Tibial nerve (tissue), 4 donors: Measurements from ENCODE around the gene RASA2. TPM values are rescaled to one million over a fixed set of nuclear protein-coding genes. Genes with fewer than 3 reads are reported as not detected.

ENCODE experiments used
- DNase-seq, 2 donors: peaks; one replicate each; pipeline ENCODE4 v3.0.0-alpha.2; 2019; ENCODE audit warnings: low spot score in 2 of 2
- H3K27ac ChIP-seq, 4 donors: fragments of 200-600 bp; sonication (generic) in 3 of 4; one replicate each; pipeline ENCODE4 v1.5.1; 2017 to 2019; ENCODE audit warnings: mild to moderate bottlenecking in 1 of 4
- H3K27me3 ChIP-seq, 2 donors: fragments of 200-600 bp; sonication (generic) in 1 of 2; one replicate each; pipeline versions ENCODE4 v1.5.1 to v1.6.0; 2017 to 2019
- H3K36me3 ChIP-seq, 3 donors: fragments of 200-600 bp; sonication (generic); one replicate each; pipeline ENCODE4 v1.5.1; 2018 to 2019
- H3K4me1 ChIP-seq, 4 donors: fragments of 200-600 bp; sonication (generic) in 3 of 4; one replicate each; pipeline ENCODE4 v1.5.1; 2017 to 2019
- H3K4me3 ChIP-seq, 4 donors: fragments of 200-600 bp; sonication (generic) in 3 of 4; one replicate each; pipeline ENCODE4 v1.5.1; 2017 to 2019; ENCODE audit warnings: mild to moderate bottlenecking in 1 of 4, moderate library complexity in 1 of 4
- H3K9me3 ChIP-seq, 4 donors: fragments of 200-600 bp; sonication (generic) in 3 of 4; one replicate each; pipeline ENCODE4 v1.5.1; 2017 to 2019
- EP300 ChIP-seq, 2 donors: sonication (generic); formaldehyde crosslinking; IDR thresholded peaks; one replicate each; pipeline ENCODE4 v1.6.1; 2017; ENCODE audit warnings: antibody characterized with exemption in 2 of 2, mild to moderate bottlenecking in 1 of 2
- POLR2A ChIP-seq, 2 donors: fragments of 450-650 bp; IDR thresholded peaks; one replicate each; pipeline ENCODE4 v1.6.1; 2017; ENCODE audit warnings: antibody characterized with exemption in 2 of 2, mild to moderate bottlenecking in 2 of 2, moderate library complexity in 2 of 2
- WGBS, 2 donors: methylation state at CpG; one replicate each; pipeline ENCODE4 v1.1.5; 2018; 5-methylcytosine and 5-hydroxymethylcytosine counted together
- total RNA-seq, 4 donors: library from RNA; depleted of rRNA; stranded (reverse); fragments of >200 nt; gene quantifications; one replicate each; pipeline ENCODE4 v1.1.0, GENCODE V29; 2016
- TF ChIP-seq, protein P1 (sequence below), 5 experiments: fragments of 200-600 bp in 3 of 5; fragments of 450-650 bp in 2 of 5; sonication (generic) in 3 of 5; IDR thresholded peaks; one replicate each; pipeline ENCODE4 v1.5.1; 2016 to 2019; ENCODE audit warnings: antibody characterized with exemption in 5 of 5, mild to moderate bottlenecking in 3 of 5, moderate library complexity in 2 of 5

RASA2 gene
- total RNA-seq, 4 donors from 2014 or later, result 19.6 to 46.8 (median 37.2) TPM

DNA sequence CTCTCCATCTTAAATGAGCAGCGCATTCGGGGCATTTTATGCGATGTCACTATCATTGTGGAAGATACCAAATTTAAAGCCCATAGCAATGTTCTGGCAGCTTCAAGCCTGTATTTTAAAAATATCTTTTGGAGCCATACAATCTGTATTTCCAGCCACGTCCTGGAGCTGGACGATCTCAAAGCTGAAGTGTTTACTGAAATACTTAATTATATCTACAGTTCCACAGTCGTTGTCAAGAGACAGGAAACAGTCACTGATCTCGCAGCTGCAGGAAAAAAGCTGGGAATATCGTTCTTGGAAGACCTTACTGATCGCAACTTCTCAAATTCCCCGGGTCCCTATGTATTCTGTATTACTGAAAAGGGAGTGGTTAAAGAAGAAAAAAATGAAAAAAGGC lies 44.4 kb upstream of the RASA2 start:
- H3K27ac ChIP-seq, result peak overlapping the region in 3 of 4 donors; percentile 5 to 66 (median 32)
- WGBS, 2 donors, result 67 to 71% methylated on average over 10 of the region's 10 CpGs
- peaks cover 0 to 67% (median 0%) of the 10 kb centered on the region in 3 donors for H3K36me3 ChIP-seq
- H3K27me3 ChIP-seq, result no peaks in the 10 kb centered on the region
- no peak for TF ChIP-seq POLR2A (IDR thresholded peaks at IDR 0.05)
- TF ChIP-seq, protein P1, sequence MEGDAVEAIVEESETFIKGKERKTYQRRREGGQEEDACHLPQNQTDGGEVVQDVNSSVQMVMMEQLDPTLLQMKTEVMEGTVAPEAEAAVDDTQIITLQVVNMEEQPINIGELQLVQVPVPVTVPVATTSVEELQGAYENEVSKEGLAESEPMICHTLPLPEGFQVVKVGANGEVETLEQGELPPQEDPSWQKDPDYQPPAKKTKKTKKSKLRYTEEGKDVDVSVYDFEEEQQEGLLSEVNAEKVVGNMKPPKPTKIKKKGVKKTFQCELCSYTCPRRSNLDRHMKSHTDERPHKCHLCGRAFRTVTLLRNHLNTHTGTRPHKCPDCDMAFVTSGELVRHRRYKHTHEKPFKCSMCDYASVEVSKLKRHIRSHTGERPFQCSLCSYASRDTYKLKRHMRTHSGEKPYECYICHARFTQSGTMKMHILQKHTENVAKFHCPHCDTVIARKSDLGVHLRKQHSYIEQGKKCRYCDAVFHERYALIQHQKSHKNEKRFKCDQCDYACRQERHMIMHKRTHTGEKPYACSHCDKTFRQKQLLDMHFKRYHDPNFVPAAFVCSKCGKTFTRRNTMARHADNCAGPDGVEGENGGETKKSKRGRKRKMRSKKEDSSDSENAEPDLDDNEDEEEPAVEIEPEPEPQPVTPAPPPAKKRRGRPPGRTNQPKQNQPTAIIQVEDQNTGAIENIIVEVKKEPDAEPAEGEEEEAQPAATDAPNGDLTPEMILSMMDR (IDR thresholded peaks at IDR 0.05), result no peak
- TF ChIP-seq EP300 (IDR thresholded peaks at IDR 0.05), result no peak
- H3K9me3 ChIP-seq, result no peaks in the 10 kb centered on the region
- no peak for DNase-seq
- no peak overlapping the region for H3K4me3 ChIP-seq
- H3K4me1 ChIP-seq, result peaks cover 0 to 38% (median 13%) of the 10 kb centered on the region in 4 donors

DNA sequence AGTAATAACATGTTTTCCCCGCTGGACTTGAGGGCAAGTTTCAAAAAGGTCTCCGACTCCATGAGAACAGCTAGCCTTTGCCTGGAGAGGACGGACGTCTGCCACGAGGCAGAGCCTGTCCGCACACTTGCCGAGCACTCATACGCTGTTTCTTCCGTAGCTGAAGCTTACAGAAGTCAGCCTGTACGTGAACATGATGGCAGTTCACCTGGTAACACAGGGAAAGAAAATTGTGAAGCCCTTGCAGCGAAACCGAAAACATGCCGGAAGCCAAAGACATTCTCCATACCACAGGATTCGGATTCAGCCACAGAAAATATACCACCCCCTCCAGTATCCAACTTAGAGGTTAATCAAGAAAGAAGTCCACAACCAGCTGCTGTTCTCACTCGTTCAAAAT lies 43.9 kb upstream of the RASA2 start:
- TF ChIP-seq, protein P1 (IDR thresholded peaks at IDR 0.05), result no peak
- TF ChIP-seq EP300 (IDR thresholded peaks at IDR 0.05) (no peak), POLR2A (IDR thresholded peaks at IDR 0.05) (no peak)
- Histone ChIP-seq H3K27me3 (no peaks in the 10 kb centered on the region), H3K4me1 (peaks cover 0 to 38% (median 13%) of the 10 kb centered on the region in 4 donors), H3K9me3 (no peaks in the 10 kb centered on the region), H3K27ac (peak overlapping the region in 2 of 4 donors; percentile 32 to 66), H3K4me3 (no peak overlapping the region), H3K36me3 (peaks cover 0 to 69% (median 0%) of the 10 kb centered on the region in 3 donors)
- DNase-seq, result no peak
- 79 to 85% methylated on average over 15 of the region's 15 CpGs for WGBS, 2 donors

GRCh38 chr3:141444586-141445285 lies 42.1 kb upstream of the RASA2 start:
- TF ChIP-seq POLR2A (IDR thresholded peaks at IDR 0.05) (no peak), EP300 (IDR thresholded peaks at IDR 0.05) (no peak)
- TF ChIP-seq, protein P1 (IDR thresholded peaks at IDR 0.05), result no peak
- DNase-seq, result no peak
- Histone ChIP-seq H3K9me3 (no peaks in the 10 kb centered on the region), H3K36me3 (peaks cover 0 to 60% (median 0%) of the 10 kb centered on the region in 3 donors), H3K4me1 (peaks cover 0 to 25% (median 11%) of the 10 kb centered on the region in 4 donors), H3K27ac (no peak overlapping the region), H3K4me3 (no peak overlapping the region), H3K27me3 (no peaks in the 10 kb centered on the region)
- WGBS, 2 donors, result 91 to 94% methylated on average over 14 of the region's 14 CpGs

DNA sequence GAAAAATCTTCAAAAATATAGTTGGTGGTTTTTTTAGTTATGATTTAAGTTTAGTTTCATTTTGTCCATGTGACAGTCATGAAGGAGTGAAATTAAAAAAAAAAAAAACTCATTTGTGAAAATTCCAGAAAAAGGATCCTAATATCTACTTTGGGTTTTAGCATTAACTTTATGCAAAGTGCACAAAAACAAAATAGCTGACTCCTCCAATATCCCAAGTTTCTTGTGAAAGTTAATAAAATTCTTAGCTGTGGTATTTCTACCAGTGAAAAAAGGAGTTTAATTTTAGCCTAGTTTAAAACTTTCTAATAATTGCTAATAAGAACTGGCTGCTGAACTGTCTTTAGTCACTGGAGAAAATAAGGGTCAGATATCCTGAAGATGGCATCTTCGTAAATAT lies 40.8 kb upstream of the RASA2 start:
- no peaks in the 10 kb centered on the region for H3K9me3 ChIP-seq
- no peak for DNase-seq
- WGBS, 2 donors, result 93 to 98% methylated on average over 1 of the region's 1 CpG
- no peak overlapping the region for H3K27ac ChIP-seq
- peaks cover 0 to 16% (median 2%) of the 10 kb centered on the region in 4 donors for H3K4me1 ChIP-seq
- no peak overlapping the region for H3K4me3 ChIP-seq
- peaks cover 0 to 60% (median 0%) of the 10 kb centered on the region in 3 donors for H3K36me3 ChIP-seq
- TF ChIP-seq EP300 (IDR thresholded peaks at IDR 0.05) (no peak), POLR2A (IDR thresholded peaks at IDR 0.05) (no peak)
- TF ChIP-seq, protein P1 (IDR thresholded peaks at IDR 0.05), result no peak
- no peaks in the 10 kb centered on the region for H3K27me3 ChIP-seq

DNA sequence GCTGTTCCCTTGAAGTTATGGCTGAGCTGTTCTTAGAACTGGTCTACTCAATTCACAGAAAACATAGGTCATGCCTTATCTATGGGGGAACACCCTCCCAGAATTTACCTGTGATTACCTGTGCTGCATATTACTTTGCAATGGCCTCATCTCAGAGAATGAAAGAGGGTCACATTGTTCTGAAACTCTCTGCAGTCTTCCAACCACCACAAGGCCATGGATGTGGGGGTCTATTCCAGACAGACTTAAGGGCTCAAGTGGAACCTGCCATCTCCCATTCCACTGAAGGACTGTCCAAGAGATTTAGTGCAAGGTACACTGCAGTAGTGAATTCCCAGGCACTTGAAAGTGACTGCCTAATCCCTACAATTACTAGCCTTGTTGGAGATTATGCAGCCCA lies 40.1 kb upstream of the RASA2 start:
- H3K4me3 ChIP-seq, result no peak overlapping the region
- peaks cover 0 to 10% (median 0%) of the 10 kb centered on the region in 4 donors for H3K4me1 ChIP-seq
- H3K27me3 ChIP-seq, result no peaks in the 10 kb centered on the region
- H3K9me3 ChIP-seq, result no peaks in the 10 kb centered on the region
- peaks cover 0 to 60% (median 0%) of the 10 kb centered on the region in 3 donors for H3K36me3 ChIP-seq
- H3K27ac ChIP-seq, result no peak overlapping the region
- no peak for DNase-seq
- TF ChIP-seq, protein P1 (IDR thresholded peaks at IDR 0.05), result no peak
- no peak for TF ChIP-seq POLR2A (IDR thresholded peaks at IDR 0.05)
- TF ChIP-seq EP300 (IDR thresholded peaks at IDR 0.05), result no peak
